ENCODE results near the gene SMDT1. TPM values are rescaled to one million over a fixed set of nuclear protein-coding genes. Genes with fewer than 3 reads are reported as not detected.
A peak's percentile ranks its signal among the peaks of the same experiment; 100 is the strongest.

SMDT1 gene
- total and polyA plus RNA-seq, 10 of the 15 experiments (the other 5 are each of a cell fraction or from before 2014, with no cell fraction given), result 19.7 to 176 (median 66.3) TPM

DNA sequence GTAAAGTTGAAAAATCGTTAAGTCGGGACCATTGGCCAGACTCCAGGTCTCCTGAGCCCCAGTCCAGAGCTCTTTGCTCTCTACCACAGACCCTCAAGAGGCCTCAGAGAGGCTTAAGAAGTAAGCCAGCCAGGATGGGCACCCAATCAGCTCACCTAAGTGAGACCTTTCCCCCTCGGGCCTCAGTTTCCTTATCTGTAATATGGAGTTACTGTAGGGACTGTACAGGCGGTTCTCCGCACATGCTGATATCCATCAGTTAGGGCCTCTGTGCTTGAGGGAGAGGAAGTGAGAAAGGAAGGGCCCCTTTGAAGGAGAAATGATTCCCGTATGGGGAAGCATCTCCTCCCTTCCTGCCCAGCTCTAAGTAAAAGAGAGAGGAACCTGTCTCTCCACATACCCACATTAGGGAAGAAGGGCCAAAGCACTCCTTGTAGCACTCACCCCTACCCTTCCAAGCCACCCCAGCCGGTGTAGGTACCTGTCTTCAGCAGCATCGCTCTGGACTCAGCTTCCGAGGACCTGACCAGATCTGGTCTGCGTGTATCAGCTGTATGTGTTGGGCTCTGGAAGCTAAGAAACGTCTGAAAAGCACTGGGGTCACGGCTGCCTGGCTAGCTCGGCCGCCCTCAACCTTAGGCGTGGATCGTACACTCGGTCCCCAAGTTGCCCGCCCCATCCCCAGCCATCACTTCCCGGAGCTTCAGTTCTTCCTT is 9.5 kb upstream of the SMDT1 start (continued):
- TF ChIP-seq, protein P1, sequence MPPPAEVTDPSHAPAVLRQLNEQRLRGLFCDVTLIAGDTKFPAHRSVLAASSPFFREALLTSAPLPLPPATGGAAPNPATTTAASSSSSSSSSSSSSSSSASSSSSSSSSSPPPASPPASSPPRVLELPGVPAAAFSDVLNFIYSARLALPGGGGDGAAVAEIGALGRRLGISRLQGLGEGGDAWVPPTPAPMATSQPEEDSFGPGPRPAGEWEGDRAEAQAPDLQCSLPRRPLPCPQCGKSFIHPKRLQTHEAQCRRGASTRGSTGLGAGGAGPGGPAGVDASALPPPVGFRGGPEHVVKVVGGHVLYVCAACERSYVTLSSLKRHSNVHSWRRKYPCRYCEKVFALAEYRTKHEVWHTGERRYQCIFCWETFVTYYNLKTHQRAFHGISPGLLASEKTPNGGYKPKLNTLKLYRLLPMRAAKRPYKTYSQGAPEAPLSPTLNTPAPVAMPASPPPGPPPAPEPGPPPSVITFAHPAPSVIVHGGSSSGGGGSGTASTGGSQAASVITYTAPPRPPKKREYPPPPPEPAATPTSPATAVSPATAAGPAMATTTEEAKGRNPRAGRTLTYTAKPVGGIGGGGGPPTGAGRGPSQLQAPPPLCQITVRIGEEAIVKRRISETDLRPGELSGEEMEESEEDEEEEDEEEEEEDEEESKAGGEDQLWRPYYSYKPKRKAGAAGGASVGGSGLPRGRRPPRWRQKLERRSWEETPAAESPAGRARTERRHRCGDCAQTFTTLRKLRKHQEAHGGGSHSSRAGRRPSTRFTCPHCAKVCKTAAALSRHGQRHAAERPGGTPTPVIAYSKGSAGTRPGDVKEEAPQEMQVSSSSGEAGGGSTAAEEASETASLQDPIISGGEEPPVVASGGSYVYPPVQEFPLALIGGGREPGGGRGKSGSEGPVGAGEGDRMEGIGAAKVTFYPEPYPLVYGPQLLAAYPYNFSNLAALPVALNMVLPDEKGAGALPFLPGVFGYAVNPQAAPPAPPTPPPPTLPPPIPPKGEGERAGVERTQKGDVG (CRISPR knock-in tag; IDR thresholded peaks at IDR 0.05), result no peak
- no peak for TF ChIP-seq KLF5 (IDR thresholded peaks at IDR 0.05; ENCODE audit: partially characterized antibody)
- no peak for TF ChIP-seq MTA3 (IDR thresholded peaks at IDR 0.05; ENCODE audit: borderline replicate concordance, low read length)
- TF ChIP-seq, protein P2, sequence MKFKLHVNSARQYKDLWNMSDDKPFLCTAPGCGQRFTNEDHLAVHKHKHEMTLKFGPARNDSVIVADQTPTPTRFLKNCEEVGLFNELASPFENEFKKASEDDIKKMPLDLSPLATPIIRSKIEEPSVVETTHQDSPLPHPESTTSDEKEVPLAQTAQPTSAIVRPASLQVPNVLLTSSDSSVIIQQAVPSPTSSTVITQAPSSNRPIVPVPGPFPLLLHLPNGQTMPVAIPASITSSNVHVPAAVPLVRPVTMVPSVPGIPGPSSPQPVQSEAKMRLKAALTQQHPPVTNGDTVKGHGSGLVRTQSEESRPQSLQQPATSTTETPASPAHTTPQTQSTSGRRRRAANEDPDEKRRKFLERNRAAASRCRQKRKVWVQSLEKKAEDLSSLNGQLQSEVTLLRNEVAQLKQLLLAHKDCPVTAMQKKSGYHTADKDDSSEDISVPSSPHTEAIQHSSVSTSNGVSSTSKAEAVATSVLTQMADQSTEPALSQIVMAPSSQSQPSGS (IDR thresholded peaks at IDR 0.05; ENCODE audit: low read length), result no peak
- TF ChIP-seq, protein P3, sequence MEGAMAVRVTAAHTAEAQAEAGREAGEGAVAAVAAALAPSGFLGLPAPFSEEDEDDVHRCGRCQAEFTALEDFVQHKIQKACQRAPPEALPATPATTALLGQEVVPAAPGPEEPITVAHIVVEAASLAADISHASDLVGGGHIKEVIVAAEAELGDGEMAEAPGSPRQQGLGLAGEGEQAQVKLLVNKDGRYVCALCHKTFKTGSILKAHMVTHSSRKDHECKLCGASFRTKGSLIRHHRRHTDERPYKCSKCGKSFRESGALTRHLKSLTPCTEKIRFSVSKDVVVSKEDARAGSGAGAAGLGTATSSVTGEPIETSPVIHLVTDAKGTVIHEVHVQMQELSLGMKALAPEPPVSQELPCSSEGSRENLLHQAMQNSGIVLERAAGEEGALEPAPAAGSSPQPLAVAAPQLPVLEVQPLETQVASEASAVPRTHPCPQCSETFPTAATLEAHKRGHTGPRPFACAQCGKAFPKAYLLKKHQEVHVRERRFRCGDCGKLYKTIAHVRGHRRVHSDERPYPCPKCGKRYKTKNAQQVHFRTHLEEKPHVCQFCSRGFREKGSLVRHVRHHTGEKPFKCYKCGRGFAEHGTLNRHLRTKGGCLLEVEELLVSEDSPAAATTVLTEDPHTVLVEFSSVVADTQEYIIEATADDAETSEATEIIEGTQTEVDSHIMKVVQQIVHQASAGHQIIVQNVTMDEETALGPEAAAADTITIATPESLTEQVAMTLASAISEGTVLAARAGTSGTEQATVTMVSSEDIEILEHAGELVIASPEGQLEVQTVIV (IDR thresholded peaks at IDR 0.05; ENCODE audit: borderline replicate concordance, partially characterized antibody), result no peak
- no peak for TF ChIP-seq PAX5 (IDR thresholded peaks at IDR 0.05; ENCODE audit: borderline replicate concordance, low read depth, low read length)
- no peak for TF ChIP-seq TCF12 (IDR thresholded peaks at IDR 0.05; ENCODE audit: low read depth, low read length)
- TF ChIP-seq, protein P4, sequence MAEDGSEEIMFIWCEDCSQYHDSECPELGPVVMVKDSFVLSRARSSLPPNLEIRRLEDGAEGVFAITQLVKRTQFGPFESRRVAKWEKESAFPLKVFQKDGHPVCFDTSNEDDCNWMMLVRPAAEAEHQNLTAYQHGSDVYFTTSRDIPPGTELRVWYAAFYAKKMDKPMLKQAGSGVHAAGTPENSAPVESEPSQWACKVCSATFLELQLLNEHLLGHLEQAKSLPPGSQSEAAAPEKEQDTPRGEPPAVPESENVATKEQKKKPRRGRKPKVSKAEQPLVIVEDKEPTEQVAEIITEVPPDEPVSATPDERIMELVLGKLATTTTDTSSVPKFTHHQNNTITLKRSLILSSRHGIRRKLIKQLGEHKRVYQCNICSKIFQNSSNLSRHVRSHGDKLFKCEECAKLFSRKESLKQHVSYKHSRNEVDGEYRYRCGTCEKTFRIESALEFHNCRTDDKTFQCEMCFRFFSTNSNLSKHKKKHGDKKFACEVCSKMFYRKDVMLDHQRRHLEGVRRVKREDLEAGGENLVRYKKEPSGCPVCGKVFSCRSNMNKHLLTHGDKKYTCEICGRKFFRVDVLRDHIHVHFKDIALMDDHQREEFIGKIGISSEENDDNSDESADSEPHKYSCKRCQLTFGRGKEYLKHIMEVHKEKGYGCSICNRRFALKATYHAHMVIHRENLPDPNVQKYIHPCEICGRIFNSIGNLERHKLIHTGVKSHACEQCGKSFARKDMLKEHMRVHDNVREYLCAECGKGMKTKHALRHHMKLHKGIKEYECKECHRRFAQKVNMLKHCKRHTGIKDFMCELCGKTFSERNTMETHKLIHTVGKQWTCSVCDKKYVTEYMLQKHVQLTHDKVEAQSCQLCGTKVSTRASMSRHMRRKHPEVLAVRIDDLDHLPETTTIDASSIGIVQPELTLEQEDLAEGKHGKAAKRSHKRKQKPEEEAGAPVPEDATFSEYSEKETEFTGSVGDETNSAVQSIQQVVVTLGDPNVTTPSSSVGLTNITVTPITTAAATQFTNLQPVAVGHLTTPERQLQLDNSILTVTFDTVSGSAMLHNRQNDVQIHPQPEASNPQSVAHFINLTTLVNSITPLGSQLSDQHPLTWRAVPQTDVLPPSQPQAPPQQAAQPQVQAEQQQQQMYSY (CRISPR knock-in tag; IDR thresholded peaks at IDR 0.05), result no peak
- TF ChIP-seq, protein P5, sequence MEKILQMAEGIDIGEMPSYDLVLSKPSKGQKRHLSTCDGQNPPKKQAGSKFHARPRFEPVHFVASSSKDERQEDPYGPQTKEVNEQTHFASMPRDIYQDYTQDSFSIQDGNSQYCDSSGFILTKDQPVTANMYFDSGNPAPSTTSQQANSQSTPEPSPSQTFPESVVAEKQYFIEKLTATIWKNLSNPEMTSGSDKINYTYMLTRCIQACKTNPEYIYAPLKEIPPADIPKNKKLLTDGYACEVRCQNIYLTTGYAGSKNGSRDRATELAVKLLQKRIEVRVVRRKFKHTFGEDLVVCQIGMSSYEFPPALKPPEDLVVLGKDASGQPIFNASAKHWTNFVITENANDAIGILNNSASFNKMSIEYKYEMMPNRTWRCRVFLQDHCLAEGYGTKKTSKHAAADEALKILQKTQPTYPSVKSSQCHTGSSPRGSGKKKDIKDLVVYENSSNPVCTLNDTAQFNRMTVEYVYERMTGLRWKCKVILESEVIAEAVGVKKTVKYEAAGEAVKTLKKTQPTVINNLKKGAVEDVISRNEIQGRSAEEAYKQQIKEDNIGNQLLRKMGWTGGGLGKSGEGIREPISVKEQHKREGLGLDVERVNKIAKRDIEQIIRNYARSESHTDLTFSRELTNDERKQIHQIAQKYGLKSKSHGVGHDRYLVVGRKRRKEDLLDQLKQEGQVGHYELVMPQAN (conservative IDR thresholded peaks at IDR 0.05), result 0 out of 2 replicates have a peak, but pooled peaks have one; percentile 63
- TF ChIP-seq ASH2L (IDR thresholded peaks at IDR 0.05; ENCODE audit: borderline replicate concordance, low read depth), result no peak
- TF ChIP-seq IKZF2 (IDR thresholded peaks at IDR 0.05), result 0 out of 4 replicates have a peak, but pooled peaks of 1 of the 2 experiments have one; percentile 5
- no peak for TF ChIP-seq SMAD5 (IDR thresholded peaks at IDR 0.05; ENCODE audit: low read depth)
- no peak for TF ChIP-seq NR2C2 (IDR thresholded peaks at IDR 0.05; ENCODE audit: borderline replicate concordance, control insufficient read depth, insufficient read length, low read depth)
- TF ChIP-seq YBX1 (IDR thresholded peaks at IDR 0.05), result no peak
